ENCODE results near the gene CLSTN1.

The CLSTN1 gene

DNA sequence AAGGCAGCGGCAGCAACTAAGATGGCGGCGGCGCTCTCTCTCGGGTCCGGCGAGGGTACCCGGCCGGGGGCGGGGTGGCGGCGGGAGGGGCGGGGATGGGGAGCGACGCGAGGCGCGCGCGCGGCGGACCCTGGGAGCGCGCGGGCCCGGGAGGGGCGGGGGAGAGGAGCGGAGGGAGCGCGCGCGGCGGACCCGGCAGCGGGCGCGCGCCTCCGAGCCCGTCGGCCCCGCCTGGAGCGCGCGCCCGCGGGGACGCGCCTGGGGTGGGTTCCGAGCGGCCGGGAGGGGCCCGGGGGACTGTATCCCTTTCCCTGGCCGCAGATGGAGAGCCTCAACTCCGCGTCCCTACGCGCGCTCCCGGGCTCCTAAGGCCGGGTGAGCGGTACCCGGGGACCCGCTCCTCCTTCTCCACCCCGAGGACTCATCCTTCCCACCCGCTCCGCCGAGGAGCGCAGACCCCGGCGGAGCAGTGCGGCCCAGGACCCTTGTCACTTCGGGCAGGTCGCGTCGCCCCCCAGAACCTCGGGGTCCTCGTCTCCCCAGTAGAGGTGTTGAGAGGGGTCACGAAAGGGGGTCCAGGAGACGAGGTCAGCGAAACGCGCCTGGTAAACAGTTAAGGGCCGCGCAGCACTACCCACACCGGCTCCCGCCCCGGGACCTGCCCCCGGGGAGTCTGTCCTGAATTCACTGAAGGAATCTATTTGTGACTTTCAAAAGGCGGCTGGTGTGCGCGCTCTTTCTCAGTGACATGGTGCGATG, at the start of gene CLSTN1:
Gene CLSTN1, minus strand, starts transcription at position 23 of the 759 bp plus-strand sequence. CDS start 232 bp downstream, outside the sequence.
- in situ Hi-C loops (cut with MboI; ENCODE audit: low sequenced_read_pairs), result no loop called here

- in situ Hi-C loops (cut with MboI; ENCODE audit: low sequenced_read_pairs), result no loop called here
Observed at GRCh38 chr1:9873385-9873784, 49.6 kb upstream of the CLSTN1 start.

DNA sequence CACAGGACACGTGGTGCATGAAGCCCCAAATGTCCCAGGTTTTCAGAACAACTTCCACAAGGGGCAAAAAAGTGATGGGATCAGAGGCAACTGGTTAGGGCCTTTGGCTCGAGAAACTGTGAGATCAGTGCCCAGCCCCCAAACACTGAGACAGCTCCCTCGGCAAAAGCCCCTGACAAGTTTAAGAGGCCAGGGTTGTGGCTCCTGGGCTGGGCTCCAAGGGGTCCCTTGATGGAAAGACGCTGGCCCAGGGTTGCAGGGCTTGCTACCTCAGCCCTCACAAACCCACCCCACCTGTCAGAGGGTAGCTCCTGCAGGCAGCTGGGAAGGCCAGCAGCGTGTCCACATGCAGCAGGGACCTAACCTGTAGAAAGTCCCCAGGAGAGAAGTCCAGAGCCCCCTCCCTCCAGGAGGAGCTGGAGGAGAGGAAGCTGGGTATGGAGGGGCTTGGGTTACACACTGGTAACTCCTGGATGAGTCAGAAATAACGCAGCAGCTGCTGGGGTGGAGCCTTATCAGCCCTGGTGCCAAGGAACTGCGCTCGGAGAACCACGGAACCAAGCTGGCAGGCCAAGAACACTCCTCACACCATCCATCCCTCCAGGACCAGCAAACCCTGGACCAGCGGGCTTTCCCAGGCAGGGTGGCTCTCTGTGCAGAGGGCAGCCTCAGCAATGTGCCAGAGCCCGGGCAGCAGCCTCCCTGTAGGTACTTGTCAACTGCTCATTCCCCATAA, 48.8 kb upstream of the CLSTN1 start:
- in situ Hi-C loops (cut with MboI; ENCODE audit: low sequenced_read_pairs), result no loop called here

DNA sequence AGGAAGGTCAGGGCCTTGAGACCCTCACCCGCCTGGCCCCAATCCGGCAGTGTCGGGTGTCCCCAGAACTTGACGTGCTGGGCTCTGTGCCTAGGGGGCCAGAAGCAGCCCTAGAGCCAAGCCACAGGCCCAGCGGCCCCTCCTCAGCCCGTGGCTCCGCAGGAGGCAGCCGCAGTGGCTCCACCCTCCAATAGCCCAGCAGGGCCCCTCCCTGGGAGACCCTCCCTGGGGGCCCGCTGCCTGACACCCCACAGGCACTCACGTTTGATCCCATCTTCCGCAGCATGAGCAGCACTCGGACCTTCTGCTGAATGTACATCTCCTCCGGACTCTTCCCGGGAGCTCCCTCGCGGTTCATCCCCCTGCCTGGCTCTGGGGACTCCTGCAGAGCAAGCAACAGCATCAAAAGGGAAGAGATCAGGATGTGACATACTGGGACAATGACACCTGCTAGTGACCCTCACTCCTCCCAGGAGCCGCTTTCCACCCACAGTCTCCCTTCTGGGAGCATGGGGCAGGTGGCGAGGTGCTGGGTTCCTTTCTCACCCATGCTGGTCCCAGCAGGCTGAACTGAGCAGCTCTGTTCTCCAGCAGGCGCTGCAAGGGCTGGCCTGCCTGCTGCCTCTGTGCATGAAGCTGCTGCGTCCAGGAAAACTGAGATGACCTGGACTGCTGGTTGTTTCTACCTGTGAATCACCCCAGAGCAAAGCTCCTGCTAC, 48.1 kb upstream of the CLSTN1 start:
- in situ Hi-C loops (cut with MboI; ENCODE audit: low sequenced_read_pairs), result no loop called here

GRCh38 chr1:9871021-9871420, 47.3 kb upstream of the CLSTN1 start:
- in situ Hi-C loops (cut with MboI; ENCODE audit: low sequenced_read_pairs), result no loop called here

DNA sequence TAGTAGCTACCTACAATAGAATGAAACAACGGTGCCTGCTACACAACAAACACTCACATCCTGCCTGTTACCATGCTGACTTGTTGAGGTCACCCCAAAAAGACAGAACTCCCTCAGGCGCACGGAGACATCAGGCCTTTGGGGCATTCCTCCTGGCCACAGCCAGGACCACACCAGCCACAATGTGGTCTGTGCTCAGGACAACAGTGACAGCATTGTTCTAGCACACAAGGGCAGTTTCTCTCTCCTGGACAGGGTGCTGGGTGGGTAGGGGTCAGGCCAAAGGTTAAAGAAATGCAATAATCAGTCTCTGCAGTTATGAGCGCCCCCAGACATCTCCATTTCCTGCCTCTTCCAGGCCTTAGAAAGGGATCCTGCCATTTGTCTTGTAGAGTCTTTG, 46.8 kb upstream of the CLSTN1 start:
- in situ Hi-C loops (cut with MboI; ENCODE audit: low sequenced_read_pairs), result no loop called here

GRCh38 chr1:9869831-9870251, 46.1 kb upstream of the CLSTN1 start:
- in situ Hi-C loops (cut with MboI; ENCODE audit: low sequenced_read_pairs), result no loop called here

DNA sequence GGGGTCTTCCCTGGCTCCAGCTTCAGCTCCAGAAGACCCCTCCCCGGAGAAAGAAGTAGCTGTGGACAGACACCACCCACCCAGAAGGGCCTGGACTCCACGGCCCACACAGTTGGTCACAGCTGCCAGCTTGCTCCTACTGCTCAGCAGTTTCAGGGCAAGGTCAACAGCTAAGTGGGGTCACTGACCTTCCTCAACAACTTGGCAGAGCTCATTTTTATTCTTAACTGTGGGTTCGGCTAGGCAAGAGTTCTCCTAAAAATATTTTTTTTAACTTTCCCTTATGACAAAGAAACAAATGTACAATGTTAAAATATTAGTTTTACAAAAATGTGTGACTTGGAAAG, 44.5 kb upstream of the CLSTN1 start:
- in situ Hi-C loops (cut with MboI; ENCODE audit: low sequenced_read_pairs), result no loop called here

DNA sequence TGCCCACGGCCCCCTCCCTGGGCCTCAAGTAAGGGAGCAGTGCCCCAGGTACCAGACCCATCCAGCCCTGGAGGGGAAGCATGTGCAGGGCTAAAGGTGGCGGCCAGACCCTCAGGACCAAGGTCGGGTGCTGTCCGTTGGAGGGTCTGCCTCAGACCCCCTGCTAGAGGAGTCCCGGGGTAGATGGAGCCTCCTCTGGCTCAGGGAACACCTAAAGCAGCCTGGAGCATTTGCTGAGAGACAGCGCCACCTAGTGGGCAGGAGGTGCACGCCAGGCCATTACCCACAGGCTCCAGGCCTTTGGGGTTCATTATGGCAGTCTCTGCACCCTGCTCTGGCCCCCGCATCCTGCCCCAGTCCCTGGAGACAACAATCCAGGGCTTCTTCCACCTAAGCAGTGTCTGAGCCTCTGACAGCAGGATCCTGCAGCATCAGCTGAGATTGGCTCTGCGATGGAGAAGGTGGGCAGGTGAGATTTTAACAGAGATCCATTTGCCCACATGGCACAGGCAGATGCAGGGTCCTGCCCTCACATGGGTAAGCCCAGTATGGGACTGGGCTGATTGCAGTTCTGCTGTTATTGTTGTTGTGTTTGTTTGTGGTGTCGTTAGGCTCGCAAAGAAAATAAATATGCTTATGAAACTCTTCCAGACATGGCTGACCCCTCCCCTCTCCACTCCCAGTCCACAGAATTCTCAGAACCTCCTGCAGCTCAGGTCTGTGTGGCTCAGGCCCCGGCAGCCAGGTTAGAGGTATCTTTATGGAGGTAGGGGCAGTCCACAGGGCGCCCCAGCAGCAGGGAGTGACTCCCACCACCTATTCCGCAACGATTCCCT, 43.9 kb upstream of the CLSTN1 start:
- in situ Hi-C loops (cut with MboI; ENCODE audit: low sequenced_read_pairs), result no loop called here

- in situ Hi-C loops (cut with MboI; ENCODE audit: low sequenced_read_pairs), result no loop called here
Observed at GRCh38 chr1:9866836-9867235, 43.1 kb upstream of the CLSTN1 start.

DNA sequence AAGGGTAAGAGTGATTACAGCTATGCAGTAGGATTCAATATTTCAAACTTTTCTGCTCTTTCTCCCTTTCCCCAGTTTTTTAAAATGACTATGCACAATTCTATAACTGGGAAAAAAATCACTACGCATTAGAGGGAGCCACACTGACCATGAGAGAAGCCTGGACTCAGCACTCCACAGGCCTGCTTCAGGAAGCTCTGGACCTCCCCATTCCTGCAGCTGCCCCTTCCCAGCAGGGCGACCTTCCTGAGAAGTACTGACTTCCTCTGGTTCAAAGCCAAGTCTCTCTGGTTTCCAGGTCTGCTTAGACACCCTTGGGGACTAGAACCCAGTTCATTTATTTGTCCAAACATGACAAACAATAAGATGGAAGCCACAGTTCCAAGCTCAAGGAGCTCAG, 42.0 kb upstream of the CLSTN1 start:
- in situ Hi-C loops (cut with MboI; ENCODE audit: low sequenced_read_pairs), result no loop called here

- in situ Hi-C loops (cut with MboI; ENCODE audit: low sequenced_read_pairs), result no loop called here
Observed at GRCh38 chr1:9863371-9863770, 39.6 kb upstream of the CLSTN1 start.

DNA sequence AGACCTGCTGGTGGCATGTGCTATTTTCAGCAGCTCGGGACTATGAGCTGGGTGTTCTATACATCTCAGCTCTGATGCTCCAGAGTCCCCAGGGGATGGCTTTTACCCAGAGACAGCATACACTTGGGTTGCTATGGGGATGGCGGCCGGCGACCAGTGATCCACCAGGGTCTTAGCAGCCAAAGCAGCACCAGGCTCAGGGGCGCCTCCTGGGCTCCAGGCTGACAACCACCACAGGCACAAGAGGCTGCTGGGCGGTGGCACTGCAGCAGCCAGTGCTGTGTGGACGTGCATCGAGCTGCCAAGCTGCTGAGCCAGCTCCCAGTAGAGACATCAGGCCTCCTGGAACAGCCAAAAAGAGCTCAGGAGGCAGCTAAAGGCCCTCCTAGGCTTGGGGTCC, 37.6 kb upstream of the CLSTN1 start:
- in situ Hi-C loops (cut with MboI; ENCODE audit: low sequenced_read_pairs), result no loop called here

- in situ Hi-C loops (cut with MboI; ENCODE audit: low sequenced_read_pairs), result no loop called here
Observed at GRCh38 chr1:9860887-9861286, 37.1 kb upstream of the CLSTN1 start.

- in situ Hi-C loops (cut with MboI; ENCODE audit: low sequenced_read_pairs), result no loop called here
Observed at GRCh38 chr1:9859281-9860014, 35.7 kb upstream of the CLSTN1 start.

GRCh38 chr1:9858293-9859035, 34.7 kb upstream of the CLSTN1 start:
- in situ Hi-C loops (cut with MboI; ENCODE audit: low sequenced_read_pairs), result no loop called here

DNA sequence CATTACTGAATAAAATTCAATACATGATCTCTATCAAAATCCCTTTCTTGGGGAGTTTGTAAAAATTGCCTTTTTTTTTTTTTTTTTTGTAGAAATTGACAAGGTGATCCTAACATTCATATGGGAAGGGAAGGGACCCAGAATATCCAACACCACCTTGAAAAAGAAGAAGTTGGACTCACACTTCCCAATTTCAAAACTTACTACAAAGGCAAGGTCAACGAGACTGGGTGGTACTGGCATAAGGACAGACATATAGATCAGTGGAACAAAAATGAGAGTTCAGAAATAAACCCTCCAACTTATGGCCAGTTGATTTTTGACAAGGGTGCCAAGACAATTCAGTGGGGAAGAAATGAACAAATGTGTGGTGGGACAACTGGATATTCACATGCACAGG, 31.4 kb upstream of the CLSTN1 start:
- in situ Hi-C loops (cut with MboI; ENCODE audit: low sequenced_read_pairs), result no loop called here

- in situ Hi-C loops (cut with MboI; ENCODE audit: low sequenced_read_pairs), result no loop called here
Observed at GRCh38 chr1:9853249-9853595, 29.5 kb upstream of the CLSTN1 start.

DNA sequence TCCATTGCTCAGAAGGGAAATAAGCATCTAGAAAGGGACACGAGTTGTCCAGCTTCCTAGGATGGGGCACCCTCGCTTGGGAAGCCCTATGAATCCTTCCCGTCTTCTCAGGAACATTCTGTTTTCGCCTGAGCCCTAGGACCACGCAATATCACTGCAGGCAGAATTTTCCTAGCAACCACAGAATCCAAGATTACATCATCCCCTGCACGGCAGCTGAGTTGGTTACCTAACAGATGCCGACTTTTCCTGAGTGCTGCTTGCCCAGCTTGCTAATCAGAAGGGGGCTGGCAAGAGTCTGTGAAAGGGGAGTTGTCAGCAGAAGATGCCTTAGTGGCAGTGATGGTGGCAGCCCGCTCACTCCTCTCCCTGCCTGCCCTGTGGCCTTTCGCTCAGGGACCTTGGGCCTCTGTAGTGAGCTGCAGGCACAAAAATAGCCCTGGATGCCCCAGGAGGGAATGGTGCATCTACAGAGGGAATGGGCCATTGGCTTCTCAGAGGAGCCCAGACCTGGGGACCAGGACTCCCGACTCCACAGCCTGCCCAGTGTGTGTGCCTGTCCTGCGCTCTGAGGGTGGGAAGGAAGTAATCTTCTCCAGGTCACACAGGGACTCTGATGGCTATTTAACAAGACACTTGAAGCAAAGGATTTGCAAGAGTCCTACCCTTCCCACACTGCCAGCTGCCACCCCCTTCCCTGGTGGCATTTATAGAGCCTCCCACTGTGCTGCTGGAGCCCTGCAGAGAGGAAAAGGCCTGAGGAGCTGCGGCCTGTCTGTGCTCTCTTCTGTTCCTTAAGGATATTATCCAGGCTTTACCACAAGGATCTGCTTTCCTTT, 28.9 kb upstream of the CLSTN1 start:
- in situ Hi-C loops (cut with MboI; ENCODE audit: low sequenced_read_pairs), result no loop called here
